HG03097 (cell line): ENCODE results near the gene GLRA3.
"Not testable (repeated sequence)": the region's sequence is repeated elsewhere in the genome, so short reads cannot be mapped to it uniquely, and the experiment has no call there.

Source experiments
- ATAC-seq: cut with Tn5 transposase; IDR thresholded peaks from one replicate; pipeline ENCODE4 v1.9.1; 2021; ENCODE audit not compliant: unreplicated experiment, low FRiP score

Gene GLRA3

GRCh38 chr4:174813292-174813691 lies 15.8 kb downstream of the GLRA3 start:
- no peak for ATAC-seq

- no peak for ATAC-seq
These were observed 18.2 kb downstream of the GLRA3 start for GRCh38 chr4:174810834-174811233.

- ATAC-seq = no peak
These were observed 20.2 kb downstream of the GLRA3 start for GRCh38 chr4:174808836-174809235.

GRCh38 chr4:174808119-174808518 lies 20.9 kb downstream of the GLRA3 start:
- no peak for ATAC-seq

GRCh38 chr4:174805746-174806145 lies 23.3 kb downstream of the GLRA3 start:
- no peak for ATAC-seq

GRCh38 chr4:174794543-174795094 lies 34.4 kb downstream of the GLRA3 start:
- ATAC-seq = no peak

GRCh38 chr4:174789657-174790056 lies 39.4 kb downstream of the GLRA3 start:
- ATAC-seq = no peak

GRCh38 chr4:174778274-174778986 lies 50.6 kb downstream of the GLRA3 start:
- not testable (repeated sequence) for ATAC-seq

- no peak for ATAC-seq
These were observed 53.7 kb downstream of the GLRA3 start for GRCh38 chr4:174775366-174775765.

- ATAC-seq = peak; percentile 58
These were observed 64.8 kb downstream of the GLRA3 start for GRCh38 chr4:174764105-174764729.

GRCh38 chr4:174763454-174764104 lies 65.5 kb downstream of the GLRA3 start:
- peak; percentile 73 for ATAC-seq

GRCh38 chr4:174761451-174761850 lies 67.6 kb downstream of the GLRA3 start:
- ATAC-seq = no peak

GRCh38 chr4:174757736-174758135 lies 71.3 kb downstream of the GLRA3 start:
- ATAC-seq = no peak

GRCh38 chr4:174753021-174753420 lies 76.0 kb downstream of the GLRA3 start:
- ATAC-seq = no peak

GRCh38 chr4:174752026-174752425 lies 77.0 kb downstream of the GLRA3 start:
- ATAC-seq = no peak

- no peak for ATAC-seq
These were observed 80.0 kb downstream of the GLRA3 start for GRCh38 chr4:174749091-174749490.

GRCh38 chr4:174746710-174747109 lies 82.3 kb downstream of the GLRA3 start:
- no peak for ATAC-seq

- no peak for ATAC-seq
These were observed 86.5 kb downstream of the GLRA3 start for GRCh38 chr4:174742561-174742960.

GRCh38 chr4:174739576-174739975 lies 89.5 kb downstream of the GLRA3 start:
- no peak for ATAC-seq

GRCh38 chr4:174734181-174734580 lies 94.9 kb downstream of the GLRA3 start:
- no peak for ATAC-seq

- no peak for ATAC-seq
These were observed 111.2 kb downstream of the GLRA3 start for GRCh38 chr4:174717828-174718227.
